Measurements from ENCODE around the gene RNASE7.

Gene RNASE7

DNA sequence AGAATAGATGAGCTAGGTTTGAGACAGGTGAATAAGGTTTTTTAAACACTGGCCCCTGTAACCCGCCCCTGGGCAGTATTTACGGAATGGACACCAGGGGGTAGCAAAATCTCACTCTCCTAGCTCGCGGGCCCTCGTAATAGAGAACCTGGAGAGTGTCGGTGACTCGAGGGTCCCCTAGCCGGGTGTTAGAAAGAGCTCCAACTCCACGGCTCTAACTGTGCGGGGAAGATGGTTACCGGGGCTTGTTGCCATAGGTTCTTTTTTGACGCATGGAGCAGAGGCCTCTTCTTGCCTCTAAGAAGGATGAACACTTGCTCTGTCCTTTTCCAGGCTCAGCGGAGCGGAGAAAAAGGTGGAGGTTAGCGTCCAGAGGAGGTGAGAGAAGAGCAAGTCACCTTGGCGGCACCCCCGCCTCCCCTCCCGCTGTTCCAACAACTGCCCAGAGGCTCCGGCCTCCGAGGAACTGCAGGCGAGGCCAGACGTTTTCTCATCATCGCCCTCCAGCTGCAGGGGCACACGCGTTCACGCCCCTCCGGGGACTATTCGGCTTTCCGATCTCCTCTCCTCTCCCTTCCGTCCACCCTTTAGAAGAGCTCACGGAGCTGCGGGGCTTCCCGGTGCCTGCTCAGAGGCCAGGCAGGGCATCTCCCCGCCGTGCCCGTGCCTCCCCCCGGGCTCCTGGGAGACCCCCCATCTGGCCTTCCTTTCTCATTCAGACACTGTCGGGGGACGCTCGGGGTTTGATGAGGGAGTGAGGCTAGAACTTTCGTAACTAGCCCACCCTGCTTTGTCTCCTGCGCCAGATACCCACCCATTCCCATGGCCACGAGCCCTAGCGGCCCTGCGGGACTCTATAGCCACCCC is 26.6 kb downstream of the RNASE7 start:
- DNase-seq (ENCODE audit: low read depth in 2 of 2) = no peak

DNA sequence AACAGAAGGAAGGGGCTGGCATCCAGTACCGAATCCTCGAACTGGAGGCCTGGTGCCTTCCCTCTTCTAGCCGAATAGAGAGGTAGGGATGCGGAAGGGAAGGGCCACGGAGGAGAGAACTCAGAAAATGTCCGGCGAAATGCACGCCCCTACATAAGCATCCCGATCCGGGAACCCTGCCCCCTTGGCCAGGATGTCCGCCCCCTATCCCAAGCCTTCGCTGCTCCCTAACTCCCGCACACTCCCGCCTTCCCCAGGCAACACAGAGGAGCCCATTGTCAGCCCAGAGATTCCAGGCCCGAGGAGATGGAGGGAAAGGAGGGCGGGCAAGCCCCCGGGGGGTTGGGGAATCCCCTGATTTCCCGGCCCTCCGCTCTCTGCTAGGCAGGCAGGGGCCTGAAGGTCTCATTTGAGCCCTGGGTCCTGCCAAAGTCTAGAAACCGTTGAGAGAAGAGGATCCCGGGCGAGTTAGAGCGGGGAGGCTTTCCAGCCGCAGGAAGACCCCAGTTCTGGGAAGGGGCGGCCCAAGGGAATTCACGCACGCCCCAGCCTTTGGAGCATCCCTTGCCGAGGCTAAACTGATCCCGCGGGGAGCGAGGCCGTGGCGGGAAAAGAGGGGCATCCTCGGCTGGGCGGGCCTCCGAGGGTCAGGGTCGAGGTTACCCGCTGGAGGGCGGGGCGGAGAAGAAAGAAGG is 27.4 kb downstream of the RNASE7 start:
- no peak for DNase-seq (ENCODE audit: low read depth in 2 of 2)

DNA sequence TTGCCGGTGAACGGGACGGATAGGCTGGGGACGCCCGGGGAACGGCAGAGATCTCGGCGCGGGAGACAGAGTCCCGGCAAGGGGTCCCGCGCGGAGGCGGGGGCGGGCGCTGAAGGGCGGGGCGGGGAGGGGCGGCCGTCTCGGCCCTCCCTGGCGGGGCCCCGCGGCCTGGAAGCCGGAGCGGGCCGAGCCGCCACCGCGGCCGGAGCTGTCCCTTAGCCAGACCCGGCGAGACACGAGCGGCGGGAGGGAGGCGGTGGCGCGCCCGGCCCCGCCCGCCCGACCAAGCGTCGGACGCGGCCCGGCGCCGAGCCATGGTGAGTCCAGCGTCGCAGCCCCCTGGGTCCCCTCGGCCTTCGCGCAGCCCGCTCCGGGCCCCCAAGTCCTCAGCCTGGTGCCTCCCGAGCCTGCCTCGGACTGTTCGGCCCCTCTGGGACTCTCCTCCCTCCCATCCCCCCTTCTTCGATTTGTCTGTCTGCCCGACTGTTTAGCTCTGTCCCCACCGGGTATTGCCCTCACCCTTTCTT is 28.0 kb downstream of the RNASE7 start, which contains the start of gene ARHGEF40:
Gene ARHGEF40 (plus strand): TSS at position 222 of the 527 bp plus-strand sequence. CDS start 93 bp downstream, at position 315.
- DNase-seq (ENCODE audit: low read depth in 2 of 2) = no peak

DNA sequence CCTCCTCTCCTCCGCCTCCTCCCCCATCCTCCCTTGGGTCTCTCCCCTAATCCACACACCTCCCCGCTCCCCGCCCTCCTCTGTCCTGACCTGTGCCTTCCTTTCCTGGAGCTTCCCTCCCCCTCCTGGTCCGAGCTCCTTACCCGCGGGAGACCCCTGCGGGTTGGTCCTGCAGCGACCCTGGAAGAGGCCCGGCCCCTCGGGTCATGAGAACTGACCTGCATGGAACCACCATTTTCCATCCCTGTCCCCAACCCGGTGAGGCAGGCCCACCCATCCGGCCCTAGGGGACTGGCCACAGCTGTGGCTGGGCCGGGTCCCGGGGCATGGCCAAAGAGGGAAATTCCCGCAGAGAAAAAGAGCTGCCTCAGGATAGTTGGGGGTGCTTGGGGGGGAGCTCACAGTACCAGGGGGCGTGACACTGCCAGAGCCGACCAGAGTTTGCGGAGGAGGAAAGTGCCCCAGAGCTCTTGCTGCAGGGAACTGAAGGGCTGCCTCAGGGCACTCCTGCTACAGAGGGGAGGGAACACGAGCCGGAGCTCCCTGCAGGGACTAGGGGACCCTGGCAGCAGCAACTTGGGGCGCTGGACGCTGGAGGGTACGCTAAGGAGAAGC is 28.6 kb downstream of the RNASE7 start:
- DNase-seq (ENCODE audit: low read depth in 2 of 2) = no peak

DNA sequence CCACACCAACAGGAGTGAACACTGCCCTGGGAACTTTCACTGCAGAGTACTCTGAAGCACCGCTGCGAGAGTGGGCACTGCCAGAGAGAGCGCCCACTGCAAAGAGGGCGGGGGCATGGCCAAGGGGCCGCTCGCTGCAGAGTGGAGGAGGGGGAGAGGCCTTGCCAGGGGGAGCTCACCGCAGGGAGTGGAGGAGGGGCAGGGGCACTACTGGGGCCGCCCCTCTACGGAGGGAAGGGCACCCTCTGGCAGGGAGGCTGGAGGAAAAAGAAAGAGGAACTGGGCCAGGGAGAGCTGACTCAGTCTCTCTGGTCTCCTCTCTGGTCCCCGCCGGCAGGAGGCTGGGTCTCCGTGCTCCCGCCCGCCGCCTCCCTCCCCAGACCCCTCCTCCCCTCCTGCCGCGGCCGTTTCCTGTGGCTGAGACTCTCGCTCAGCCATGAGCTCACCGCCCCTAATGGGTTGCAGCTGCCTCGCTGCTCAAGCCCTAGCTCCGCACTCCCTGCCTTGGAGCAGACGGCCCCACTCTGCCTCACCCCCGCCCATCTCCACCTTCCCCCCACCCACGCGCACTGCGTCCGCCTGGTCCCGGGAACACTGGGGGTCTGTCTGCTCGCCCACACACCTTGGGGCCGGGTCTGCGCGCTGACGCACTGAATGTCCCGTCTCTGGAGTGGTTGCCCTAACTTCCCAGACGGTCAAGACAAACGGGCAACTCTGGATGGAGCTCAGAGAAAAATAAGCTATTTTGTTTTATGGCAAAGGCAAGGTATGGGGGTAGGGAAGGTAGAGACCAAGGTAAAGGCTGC is 29.3 kb downstream of the RNASE7 start:
- peak; percentile 88 to 90 for DNase-seq (ENCODE audit: low read depth in 2 of 2)

- DNase-seq (ENCODE audit: low read depth in 2 of 2) = peak; percentile 52 to 60
These were observed 29.9 kb downstream of the RNASE7 start for GRCh38 chr14:21072031-21072473.

GRCh38 chr14:21072781-21073339 is 30.7 kb downstream of the RNASE7 start:
- no peak for DNase-seq (ENCODE audit: low read depth in 2 of 2)

- no peak for DNase-seq (ENCODE audit: low read depth in 2 of 2)
These were observed 31.8 kb downstream of the RNASE7 start for GRCh38 chr14:21073921-21074320.

DNA sequence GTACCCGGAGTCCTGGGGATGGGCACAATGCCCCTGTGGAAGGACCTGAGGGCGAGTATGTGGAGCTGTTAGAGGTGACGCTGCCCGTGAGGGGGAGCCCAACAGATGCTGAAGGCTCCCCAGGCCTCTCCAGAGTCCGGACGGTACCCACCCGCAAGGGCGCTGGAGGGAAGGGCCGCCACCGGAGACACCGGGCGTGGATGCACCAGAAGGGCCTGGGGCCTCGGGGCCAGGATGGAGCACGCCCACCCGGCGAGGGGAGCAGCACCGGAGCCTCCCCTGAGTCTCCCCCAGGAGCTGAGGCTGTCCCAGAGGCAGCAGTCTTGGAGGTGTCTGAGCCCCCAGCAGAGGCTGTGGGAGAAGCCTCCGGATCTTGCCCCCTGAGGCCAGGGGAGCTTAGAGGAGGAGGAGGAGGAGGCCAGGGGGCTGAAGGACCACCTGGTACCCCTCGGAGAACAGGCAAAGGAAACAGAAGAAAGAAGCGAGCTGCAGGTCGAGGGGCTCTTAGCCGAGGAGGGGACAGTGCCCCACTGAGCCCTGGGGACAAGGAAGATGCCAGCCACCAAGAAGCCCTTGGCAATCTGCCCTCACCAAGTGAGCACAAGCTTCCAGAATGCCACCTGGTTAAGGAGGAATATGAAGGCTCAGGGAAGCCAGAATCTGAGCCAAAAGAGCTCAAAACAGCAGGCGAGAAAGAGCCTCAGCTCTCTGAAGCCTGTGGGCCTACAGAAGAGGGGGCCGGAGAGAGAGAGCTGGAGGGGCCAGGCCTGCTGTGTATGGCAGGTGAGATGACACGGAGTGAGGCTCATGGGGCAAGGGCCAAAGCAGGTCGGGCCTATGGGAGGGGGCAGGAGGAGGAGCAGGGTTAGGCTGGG is 32.5 kb downstream of the RNASE7 start:
- no peak for DNase-seq (ENCODE audit: low read depth in 2 of 2)

DNA sequence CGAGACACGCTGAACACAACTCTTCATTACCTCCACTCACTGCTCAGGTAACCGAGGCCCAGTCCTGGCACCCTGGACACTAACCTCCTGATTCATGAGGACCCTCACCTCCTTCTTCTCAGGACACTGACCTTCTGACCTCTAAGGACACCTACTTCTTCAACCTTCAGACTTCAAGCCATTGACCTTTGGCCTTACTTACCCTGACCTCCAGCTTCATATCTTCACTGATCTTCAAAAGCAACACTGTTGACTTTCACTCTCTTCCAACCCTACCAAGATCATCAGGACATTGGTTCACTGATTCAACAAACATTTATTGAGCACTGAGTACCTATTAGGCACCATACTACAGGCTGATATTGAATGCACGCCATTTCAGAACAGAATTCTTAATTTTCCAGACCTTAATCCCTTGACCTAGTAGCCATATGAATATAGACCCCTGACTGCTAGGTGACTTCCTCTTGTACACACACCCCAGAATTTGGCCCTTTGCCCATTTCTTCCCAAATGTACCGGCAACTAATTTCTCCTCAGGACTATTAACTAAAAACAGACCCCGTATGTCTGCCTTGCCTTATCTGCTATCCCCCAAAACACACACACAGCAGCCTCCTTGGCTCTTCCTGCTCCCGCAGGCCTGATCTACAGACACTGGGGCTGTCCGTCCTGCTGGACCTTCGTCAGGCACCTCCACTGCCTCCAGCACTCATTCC is 33.7 kb downstream of the RNASE7 start:
- no peak for DNase-seq (ENCODE audit: low read depth in 2 of 2)

GRCh38 chr14:21077672-21078071 is 35.5 kb downstream of the RNASE7 start:
- no peak for DNase-seq (ENCODE audit: low read depth in 2 of 2)

DNA sequence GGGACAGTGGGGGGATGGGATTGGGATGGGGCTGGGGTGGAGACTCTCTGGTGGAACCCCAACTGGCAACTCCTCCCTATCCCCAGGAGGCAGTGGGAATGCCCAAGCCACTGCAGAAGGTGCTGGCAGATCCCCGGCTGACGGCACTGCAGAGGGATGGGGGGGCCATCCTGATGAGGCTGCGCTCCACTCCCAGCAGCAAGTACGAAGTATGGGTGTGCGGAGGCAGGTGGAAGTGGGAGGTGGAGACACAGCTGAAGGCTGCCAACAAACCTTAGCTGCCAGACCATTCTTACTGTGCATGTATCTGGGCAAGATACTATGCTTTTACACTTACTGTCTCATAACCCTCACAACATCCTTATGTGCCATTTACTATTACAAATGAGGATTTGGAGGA is 36.1 kb downstream of the RNASE7 start:
- no peak for DNase-seq (ENCODE audit: low read depth in 2 of 2)

DNA sequence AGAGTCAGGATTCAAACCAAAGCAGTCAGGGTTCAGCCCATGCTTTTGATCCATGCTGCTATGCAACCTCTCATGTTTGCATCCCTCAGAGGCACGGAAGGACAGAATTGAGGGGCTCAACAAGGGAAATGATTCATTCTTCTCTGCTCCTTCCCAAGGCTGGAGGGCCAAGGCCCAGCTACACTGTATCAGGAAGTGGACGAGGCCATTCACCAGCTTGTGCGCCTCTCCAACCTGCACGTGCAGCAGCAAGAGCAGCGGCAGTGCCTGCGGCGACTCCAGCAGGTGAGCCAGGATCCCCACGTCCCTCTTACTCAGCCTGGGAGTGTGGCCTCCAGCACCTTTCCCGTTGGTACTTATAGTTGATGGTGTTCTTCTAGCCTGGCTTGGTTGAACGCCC is 36.6 kb downstream of the RNASE7 start:
- no peak for DNase-seq (ENCODE audit: low read depth in 2 of 2)

GRCh38 chr14:21081521-21082142 is 39.5 kb downstream of the RNASE7 start:
- DNase-seq (ENCODE audit: low read depth in 2 of 2) = no peak

DNA sequence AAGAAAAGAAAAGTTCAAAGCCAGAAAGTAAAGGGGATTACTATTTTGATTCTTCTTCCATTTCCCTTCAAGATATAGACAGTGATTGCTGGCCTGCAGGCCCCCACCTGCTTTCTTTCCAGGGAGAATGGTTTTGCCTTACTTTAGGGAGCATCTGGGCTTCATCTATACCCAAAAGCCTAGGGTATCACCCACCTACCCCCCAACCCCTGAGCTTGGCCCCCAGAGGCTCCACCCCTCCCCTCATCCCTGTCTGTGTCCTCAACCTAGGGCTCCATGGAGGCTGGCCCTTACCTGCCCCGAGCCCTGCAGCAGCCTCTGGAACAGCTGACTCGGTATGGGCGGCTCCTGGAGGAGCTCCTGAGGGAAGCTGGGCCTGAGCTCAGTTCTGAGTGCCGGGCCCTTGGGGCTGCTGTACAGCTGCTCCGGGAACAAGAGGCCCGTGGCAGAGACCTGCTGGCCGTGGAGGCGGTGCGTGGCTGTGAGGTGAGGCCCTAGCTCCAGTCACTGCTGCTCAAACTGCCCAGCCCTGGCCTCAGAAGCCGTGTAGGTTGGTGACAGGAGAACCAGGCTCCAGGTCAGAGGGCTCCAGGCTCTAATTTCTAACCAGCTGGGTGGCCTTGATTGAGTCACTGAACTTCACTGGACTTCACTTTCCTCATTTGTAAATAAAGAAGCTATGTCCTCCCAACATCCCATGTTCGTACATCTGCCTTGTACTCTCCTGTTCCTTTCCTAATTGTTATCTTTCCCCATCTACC is 41.6 kb downstream of the RNASE7 start:
- DNase-seq (ENCODE audit: low read depth in 2 of 2) = no peak

DNA sequence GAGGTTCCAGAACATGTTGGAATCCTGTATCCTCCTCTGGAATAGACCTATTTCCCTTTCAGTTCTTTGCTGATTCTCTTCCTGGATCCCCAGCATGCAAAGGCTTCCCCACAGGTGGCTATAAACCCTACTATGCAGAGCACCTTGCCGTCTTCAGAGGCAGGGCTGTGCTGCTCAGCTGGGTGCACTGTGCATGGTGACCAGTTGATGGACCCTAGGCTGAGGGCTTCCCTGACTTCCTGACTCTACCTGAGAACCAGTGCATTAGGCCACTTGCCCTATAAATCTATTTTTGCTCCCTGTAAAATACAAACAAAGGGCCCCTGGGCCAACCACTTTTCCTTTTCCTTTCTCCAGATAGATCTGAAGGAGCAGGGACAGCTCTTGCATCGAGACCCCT is 42.2 kb downstream of the RNASE7 start:
- no peak for DNase-seq (ENCODE audit: low read depth in 2 of 2)

DNA sequence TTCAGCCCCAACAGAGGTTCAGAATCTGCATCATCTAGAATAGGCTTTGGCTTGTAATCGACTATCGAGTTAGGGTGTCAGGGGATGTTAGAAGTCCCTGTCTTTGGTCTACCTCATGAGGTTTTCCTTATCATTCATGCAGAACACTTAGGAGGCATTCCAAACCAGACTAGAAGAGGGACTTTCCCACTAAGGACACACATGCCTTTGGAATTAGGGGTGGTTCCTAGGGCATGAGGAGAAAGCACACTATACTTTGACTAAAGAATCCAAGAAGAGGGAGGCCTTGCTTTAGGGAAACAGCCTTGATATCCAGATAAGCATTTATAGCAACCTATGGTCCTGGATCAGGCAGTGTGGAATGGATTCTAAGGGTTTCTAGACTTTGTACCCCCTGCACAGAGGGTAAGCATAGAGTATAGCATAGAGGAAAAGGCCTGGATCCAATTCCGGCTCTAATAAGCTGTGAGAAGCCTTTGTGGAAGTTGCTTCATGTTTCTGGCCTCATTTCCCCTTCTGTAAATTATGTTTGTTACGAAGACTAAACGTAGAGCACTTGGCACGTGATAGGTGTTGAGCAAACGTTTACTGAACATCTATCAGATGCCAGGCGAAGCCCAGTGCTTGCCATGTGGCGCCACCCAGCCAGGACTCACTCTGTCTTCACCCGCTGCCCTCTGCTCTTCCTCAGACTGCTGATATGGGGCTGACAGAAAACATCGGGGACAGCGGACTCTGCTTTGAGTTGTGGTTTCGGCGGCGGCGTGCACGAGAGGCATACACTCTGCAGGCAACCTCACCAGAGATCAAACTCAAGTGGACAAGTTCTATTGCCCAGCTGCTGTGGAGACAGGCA is 43.1 kb downstream of the RNASE7 start:
- no peak for DNase-seq (ENCODE audit: low read depth in 2 of 2)

Data from fibroblast of skin of left biceps (primary cell).